Posterior cingulate gyrus (tissue), 11 donors: ENCODE results near the gene GRIK5.
A peak's percentile ranks its signal among the peaks of the same experiment; 100 is the strongest.

Source experiments
- DNase-seq, 10 donors: peaks; one replicate each; pipeline versions ENCODE4 v3.0.0 to v3.0.0-alpha.2; 2020 to 2021; ENCODE audit warnings: mixed read lengths in 3 of 10
- intact Hi-C: fragments of 100-400 bp; cut with DNase I; formaldehyde crosslinking; loops from one replicate; pipeline ENCODE4 v1.15.1; 2023

The GRIK5 gene

DNA sequence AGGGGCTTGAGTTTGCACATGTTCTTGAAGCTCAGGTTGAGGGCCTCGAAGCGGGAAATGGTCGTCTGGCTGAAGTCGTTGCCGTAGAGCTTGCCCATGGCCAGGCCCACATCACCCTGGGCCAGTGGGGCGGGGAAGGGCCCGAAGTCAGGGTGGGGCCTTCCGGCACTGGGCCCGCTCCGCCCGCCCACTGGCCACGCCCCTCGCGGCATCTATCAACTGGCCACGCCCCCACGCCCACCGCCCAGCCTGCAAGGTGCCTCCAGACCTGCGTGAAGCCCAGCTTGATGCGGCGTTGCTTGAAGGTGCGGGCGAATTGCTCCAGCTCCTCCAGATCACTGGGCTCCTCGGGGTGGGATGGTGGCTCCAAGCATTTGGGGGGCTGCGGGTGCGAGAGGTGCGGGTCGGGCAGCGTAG, 25.8 kb upstream of the GRIK5 start:
- intact Hi-C loops, result no loop called here
- DNase-seq, result peak in 2 of 10 donors; percentile 77 to 81

DNA sequence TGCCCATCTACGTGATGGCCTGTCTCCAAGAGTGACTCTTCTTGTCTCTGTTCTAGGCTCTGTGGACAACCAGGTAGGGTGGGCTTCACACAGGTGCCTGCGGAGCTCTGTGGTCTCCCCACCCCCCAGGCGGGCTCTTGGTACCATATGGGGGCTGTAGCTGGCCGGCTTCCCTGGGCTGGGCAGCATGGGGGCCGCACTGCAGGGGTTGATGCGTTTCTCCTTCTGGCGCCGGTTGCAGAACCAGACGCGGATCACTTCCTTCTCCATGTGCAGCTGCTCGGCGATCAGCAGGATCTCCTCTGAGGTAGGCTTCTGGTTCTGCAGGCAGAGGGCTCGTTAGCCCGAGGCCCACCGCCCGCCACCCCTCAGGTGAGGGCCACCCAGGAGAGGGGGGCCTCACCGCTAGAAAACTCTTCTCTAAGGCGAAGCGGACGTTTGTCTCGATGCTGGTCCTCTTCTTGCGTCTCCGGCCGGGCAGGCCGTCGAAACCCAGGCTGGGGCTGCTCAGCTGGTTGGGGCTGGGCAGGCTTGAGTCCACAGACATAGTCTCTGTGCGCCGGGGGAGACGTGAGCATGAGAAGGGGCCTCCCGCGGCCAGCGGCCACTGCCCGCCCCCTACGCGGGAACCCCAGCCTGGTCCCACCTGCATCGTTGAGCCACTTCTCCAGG, 25.3 kb upstream of the GRIK5 start:
- DNase-seq, result peak in 2 of 10 donors; percentile 71 to 73
- intact Hi-C loops, result no loop called here

DNA sequence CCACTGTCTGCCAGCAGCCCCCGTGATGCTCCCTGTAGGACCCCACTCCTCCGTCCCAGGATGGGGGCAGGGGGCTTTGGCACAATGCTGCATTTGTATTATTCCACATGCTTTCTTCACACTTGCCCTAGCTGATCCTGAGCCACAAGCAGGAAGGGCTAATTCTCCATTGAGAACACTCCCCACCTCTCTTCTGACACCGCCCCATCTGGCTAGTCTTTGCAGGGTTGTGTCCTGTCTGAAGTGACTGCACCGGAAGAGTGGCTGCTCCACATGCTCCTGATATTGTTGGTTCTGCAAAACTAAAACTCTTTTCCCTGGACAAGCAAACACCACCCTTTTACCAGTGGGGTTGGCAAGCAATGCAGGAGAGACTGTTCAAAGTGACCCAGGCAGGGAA, 23.9 kb upstream of the GRIK5 start:
- peak in 1 of 10 donors; percentile 16 for DNase-seq
- intact Hi-C loops, result no loop called here

DNA sequence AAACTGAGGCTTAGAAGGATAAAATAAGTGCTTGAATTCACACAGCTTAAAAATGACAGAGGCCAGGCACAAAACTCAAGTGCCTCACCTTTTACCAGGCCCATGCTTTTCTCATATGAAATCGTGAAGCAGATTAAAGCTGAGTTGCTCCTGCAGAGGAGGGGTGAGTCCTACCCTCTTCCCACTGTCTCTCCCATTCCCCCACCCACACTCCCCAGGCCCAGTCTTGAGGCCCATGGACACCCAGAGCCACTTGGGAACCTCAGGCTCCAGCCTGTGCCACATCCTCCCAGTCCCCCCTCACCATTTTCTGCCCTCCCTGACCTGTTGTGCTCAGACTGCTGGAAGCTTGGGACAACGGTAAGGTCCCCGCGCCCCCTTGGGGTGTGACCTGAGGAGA, 23.5 kb upstream of the GRIK5 start:
- intact Hi-C loops, result no loop called here
- DNase-seq, result peak in 2 of 10 donors; percentile 31 to 65

DNA sequence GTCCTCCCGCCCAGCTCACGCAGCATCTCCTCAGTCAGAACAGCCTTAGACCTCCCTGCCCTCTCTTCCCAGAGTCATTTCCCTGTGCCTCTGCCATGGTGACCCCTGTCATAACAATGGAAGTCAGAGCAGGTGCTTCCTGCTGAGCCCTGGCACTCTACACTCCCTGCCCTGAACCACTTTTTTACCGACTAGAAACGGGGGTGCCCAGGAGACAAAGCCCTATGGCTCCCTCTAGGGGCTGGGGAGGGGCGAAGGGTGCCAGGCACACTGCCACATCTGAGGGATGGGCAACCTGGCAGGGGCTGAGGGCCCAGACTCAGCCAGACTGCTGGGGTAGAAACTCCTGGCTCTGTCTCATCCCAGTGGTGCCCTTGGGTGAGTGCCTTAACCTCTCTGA, 22.3 kb upstream of the GRIK5 start:
- intact Hi-C loops, result no loop called here
- DNase-seq, result peak in 1 of 10 donors; percentile 42

DNA sequence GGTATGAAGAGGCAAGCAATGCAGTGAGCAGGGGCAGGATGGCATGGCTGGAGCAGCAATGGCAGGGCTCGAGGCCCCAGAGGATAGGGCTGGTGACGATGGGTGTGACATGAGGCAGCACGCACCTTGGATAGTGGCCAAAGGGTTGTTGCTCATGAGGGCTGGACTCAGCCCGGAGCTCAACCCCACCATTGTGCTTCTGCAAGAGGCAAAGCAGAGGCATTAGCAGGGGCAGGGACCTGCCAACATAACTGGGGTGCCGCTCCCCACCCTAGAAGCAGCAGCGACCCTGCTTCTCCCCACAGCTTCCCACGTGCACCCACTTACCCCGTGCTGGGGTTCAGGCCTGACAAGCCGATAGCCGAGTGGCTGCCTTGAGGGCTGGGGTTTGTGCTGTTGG, 21.7 kb upstream of the GRIK5 start:
- intact Hi-C loops, result no loop called here
- DNase-seq, result peak in 1 of 10 donors; percentile 34

DNA sequence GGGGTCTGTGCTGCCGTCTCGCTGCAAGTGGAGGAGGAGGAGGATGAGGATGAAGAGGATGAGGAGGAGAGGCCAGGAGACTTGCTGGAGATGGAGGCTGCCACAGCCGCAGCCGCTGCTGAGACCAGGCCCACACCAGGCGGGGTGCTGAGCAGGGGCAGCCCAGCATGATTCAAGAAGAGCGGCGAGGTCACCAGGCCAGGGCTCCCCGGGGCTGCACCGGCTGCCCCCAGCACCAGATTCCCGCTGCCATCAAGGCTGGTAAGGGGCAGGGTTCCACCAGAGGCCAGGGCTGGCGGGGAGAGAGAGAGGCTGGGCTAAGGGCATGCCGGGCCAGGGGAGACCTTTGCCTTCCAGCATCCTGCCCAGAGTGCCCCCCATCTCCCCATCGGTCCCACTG, 21.3 kb upstream of the GRIK5 start:
- DNase-seq, result peak in 1 of 10 donors; percentile 77
- intact Hi-C loops, result no loop called here

DNA sequence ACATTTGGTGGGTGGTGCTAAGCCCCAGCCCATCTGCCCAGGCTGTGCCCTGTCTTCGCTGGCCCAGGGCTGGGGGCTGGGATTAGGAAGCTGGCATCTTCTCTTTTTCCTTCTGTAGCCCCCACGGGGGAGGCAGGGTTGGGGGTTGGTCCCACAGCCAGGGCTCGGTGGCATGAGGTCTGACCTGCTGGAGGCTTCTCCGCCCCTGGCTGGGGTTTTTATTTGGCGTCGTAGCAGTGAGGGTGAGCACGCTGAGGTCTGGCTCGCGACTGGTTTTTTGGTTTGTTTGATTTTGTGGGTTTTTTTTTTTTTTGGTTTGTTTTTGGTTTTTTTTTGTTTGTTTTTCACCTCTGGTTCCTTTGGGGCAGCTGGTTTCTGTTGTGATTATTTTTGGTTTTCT, 20.7 kb upstream of the GRIK5 start:
- DNase-seq, result peak in 1 of 10 donors; percentile 74
- intact Hi-C loops, result no loop called here

DNA sequence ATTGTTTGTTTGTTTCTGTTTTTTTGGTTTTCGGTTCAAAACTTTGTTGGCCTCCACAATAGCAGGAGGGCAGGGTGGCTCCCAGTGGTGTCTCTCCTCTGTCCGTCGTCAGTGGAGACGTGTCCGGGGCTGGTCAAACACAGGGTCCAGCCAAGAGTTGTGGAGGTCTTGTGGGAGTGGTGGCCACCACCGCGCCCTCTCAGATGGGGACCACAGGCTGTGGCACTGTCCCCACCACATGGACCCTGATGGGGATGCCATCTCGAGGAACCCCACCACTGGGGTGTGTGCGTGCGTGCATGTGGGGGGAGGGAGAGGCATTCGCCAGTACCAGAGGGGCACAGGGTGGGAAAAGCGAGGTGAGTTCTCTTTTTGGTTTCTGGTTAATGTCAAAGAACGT, 19.8 kb upstream of the GRIK5 start:
- DNase-seq, result peak in 1 of 10 donors; percentile 53
- intact Hi-C loops, result no loop called here

DNA sequence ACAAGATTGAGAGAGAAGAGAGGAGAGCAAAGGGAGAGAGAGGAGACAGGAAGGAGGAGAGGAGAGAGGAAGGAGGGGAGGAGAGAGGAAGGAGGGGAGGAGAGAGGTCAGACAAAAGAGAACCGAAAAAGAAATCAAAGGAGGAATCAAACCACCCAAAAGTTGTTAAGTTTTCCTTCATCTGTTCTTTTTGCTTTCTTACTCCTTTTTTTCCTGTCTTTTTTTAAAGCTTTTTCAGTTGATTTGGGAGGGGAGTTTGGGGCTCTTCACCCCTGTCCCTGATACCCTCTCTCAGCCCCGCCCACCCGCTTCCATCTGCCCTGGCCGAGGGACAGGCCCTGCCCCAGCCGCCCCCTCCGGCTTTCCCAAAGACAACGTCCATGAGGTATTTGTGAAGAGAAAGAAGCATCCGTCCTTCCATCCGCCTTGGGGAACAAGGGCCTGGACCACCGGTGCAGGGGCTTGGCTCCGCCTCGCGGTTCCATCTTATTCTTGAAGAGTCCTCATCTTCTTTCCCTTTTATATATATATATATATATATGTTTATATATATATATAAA, 19.3 kb upstream of the GRIK5 start:
- DNase-seq, result peak in 1 of 10 donors; percentile 64
- intact Hi-C loops, result no loop called here

DNA sequence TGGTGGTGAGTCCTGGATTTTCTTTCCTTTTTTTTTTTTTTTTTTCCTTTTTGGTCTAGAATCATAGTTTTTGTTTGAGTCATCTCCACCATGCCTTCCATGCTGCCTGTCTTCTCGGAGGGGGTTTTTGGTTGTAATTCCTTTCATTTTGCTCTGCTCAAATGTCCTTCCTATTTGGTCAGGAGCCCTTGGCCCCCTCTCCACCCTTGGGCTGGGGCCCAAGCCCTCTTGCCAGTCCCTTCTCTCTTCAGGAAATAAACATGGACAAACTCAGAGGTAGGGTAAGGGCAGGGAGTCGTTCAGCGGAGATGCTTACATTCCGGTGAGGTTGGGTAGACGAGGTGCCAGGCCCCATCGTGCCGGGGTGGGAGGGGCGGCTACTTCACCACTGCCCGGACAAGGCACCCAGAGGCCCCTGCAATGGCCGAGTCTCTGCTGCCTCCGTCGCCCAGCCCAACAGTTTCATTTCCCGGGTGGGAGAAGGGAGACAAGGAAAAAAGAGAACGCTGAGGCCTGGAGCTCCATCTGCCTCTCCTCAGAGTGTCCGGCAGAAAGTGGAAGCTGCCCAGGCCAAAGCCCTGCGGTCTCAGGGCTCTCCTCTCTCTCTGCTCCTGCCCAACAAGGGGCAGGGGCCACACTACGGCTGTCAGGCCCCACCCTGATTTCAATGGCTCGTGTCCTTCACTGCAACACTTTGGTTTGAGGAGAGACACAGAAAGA, 18.6 kb upstream of the GRIK5 start:
- peak in 1 of 10 donors; percentile 44 for DNase-seq
- intact Hi-C loops, result no loop called here

DNA sequence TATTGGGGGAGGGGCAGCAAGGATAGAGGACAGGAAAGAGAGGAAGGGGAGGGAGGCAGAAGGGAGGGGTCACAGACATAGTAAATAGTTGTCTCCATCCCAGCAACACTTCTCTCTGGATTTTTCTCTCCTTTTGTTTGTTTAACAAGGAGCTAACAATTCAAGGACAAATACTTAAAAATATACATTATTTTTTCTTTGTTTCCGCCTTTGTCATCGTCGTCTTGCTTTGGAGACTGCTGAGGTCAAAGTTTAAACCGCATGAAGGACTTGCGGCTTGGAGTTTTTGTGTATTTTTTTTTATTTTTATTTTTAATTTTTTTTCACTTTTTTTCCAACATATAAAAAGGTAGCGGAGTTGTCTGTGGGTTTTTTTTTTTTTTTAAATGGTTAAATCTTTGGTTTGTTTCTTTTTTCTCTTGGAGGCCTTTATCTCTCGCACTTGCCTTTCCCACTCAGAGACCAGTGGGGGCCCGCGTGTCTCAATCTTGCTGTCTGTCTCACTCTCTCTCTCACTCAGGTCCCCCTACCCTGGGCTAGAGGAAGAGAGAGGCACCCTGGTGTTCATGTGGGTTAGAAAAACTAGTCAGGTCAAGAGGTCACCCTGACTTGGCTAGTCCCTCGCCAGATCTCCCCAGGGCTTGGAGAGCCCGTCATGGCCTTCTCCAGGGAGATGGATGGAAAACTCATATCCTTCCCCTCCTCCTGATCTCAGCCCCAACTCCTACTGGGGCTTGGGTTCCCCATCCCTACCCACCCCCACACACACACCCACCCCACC, 17.0 kb upstream of the GRIK5 start:
- peak in 1 of 10 donors; percentile 24 for DNase-seq
- intact Hi-C loops, result no loop called here

DNA sequence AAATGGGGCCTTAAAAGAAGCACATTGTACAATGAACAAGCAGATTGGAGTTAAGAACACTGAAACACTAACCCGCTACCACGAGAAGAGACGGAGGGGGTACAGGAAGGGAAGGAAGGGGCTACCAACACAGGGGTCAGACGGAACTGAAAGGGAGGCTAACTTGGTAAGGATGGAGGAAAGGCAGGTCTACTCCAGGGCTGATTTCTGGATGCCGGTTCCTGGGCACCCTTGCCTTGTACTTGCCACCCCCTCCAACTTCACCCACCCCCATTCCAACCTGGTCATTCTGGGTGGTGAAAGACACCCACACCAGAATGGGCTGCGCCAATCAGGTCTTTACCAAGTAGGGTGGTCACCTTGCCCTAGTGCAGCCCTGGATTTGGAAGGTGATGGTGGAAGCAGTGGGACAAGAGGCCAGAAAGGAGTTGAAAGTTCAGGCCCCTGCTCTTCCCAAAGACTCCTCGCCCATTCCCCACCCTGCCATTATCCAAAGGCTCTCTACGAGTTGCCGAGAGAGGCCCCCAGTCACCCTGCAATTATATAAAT, 16.3 kb upstream of the GRIK5 start:
- intact Hi-C loops, result no loop called here
- DNase-seq, result peak in 1 of 10 donors; percentile 30

DNA sequence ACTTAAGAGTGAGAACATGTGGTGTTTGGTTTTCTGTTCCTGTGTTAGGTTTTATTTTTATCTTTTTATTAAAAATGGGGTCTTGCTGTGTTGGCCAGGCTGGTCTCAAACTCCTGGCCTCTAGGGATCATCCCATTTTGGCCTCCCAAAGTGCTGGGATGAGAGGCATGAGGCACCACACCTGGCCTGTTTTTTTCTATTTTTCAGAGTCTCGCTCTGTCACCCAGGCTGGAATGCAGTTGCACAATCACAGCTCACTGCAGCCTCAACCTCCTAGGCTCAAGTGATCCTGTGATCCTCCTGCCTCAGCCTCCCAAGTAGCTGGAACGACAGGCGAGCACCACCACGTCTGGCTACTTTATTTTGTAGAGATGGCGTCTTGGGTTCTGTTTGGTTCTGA, 13.5 kb upstream of the GRIK5 start:
- intact Hi-C loops, result no loop called here
- peak in 1 of 10 donors; percentile 9 for DNase-seq

DNA sequence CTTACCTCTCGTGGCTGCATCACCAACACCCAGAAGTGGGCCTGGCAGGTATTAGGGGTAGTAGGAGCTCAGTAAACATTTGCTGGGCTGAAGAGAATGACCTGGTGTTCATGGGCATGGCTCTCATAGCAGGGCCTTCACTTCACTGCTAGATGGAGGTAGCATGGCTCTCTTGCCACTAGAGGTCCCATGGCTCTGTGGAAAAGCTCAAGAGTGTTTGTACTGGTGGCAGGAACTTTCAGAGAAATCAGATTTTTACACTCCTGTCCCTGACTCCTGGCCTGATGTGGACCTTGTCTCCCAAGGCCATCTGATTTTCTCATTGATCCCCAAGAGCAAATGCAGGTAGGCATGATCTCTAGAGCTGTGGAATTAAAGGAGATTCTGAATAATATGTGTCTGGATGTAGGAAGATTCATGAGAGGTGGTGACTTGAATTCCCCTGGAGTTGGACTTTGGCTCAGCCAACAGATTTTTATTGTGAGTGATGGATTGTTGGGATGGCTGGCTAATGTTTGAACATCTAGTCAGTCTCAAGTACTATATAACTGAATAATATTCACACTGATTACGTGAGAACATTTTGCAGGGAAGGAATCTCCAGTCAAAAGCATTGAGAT, 11.7 kb upstream of the GRIK5 start:
- DNase-seq, result peak in 2 of 10 donors; percentile 21 to 34
- intact Hi-C loops, result no loop called here

DNA sequence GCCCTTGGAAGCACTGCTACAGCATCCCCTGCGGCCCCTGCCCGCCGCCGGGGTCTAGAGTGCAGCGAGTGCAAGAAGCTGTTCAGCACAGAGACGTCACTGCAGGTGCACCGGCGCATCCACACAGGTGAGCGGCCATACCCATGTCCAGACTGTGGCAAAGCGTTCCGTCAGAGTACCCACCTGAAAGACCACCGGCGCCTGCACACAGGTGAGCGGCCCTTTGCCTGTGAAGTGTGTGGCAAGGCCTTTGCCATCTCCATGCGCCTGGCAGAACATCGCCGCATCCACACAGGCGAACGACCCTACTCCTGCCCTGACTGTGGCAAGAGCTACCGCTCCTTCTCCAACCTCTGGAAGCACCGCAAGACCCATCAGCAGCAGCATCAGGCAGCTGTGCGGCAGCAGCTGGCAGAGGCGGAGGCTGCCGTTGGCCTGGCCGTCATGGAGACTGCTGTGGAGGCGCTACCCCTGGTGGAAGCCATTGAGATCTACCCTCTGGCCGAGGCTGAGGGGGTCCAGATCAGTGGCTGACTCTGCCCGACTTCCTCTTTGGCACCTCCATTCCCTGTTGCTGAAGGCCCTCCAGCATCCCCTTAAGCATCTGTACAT, 10.9 kb upstream of the GRIK5 start:
- DNase-seq, result peak in 1 of 10 donors; percentile 74
- intact Hi-C loops, result no loop called here

DNA sequence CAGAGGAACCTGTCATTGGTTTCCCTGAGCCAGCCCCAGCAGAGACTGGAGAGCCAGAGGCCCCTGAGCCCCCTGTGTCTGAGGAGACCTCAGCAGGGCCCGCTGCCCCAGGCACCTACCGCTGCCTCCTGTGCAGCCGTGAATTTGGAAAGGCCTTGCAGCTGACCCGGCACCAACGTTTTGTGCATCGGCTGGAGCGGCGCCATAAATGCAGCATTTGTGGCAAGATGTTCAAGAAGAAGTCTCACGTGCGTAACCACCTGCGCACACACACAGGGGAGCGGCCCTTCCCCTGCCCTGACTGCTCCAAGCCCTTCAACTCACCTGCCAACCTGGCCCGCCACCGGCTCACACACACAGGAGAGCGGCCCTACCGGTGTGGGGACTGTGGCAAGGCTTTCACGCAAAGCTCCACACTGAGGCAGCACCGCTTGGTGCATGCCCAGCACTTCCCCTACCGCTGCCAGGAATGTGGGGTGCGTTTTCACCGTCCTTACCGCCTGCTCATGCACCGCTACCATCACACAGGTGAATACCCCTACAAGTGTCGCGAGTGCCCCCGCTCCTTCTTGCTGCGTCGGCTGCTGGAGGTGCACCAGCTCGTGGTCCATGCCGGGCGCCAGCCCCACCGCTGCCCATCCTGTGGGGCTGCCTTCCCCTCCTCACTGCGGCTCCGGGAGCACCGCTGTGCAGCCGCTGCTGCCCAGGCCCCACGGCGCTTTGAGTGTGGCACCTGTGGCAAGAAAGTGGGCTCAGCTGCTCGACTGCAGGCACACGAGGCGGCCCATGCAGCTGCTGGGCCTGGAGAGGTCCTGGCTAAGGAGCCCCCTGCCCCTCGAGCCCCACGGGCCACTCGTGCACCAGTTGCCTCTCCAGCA, 10.1 kb upstream of the GRIK5 start:
- DNase-seq, result peak in 1 of 10 donors; percentile 76
- intact Hi-C loops, result no loop called here

DNA sequence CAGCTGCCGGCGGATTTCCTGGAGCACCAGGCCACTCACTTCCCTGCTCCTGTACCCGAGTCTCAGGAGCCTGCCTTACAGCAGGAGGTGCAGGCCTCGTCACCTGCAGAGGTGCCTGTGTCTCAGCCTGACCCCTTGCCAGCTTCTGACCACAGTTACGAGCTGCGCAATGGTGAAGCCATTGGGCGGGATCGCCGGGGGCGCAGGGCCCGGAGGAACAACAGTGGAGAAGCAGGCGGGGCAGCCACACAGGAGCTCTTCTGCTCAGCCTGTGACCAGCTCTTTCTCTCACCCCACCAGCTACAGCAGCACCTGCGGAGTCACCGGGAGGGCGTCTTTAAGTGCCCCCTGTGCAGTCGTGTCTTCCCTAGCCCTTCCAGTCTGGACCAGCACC, 9.3 kb upstream of the GRIK5 start:
- intact Hi-C loops, result no loop called here
- DNase-seq, result peak in 1 of 10 donors; percentile 62
